Measurements from ENCODE around the gene EVI5.
"Not testable (repeated sequence)": the region's sequence is repeated elsewhere in the genome, so short reads cannot be mapped to it uniquely, and the experiment has no call there.

Gene EVI5

DNA sequence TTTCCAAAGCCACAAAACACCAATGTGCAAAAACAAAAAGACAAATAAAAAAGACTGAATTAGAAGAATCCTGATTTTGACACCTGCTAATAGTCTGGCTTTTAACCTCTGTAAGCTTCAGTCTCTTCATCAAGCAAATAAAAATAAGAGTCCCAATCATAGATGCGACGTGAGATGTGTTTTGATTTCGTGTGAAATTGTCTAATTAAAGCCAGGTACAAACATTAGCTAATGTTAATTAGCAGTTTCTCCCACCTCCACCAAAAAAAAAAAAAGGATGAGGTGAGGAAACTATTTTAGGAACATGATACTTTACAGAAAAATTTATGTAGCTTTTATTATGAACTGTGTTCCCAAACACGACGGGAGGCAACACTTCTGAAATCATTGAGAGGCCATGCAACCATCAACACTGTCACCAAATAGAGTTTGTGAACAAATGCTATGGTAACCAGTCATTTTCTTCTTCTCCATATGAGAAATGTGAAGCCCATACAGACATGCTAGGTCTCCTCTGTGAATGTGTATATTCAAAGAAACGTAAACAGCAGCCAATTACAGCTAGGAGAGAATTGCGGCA, 6.7 kb upstream of the EVI5 start:
- DNase-seq, result no peak

- no peak for DNase-seq
These were observed 6.0 kb upstream of the EVI5 start for GRCh38 chr1:92790867-92791266.

- no peak for DNase-seq
These were observed 5.2 kb upstream of the EVI5 start for GRCh38 chr1:92790081-92790480.

DNA sequence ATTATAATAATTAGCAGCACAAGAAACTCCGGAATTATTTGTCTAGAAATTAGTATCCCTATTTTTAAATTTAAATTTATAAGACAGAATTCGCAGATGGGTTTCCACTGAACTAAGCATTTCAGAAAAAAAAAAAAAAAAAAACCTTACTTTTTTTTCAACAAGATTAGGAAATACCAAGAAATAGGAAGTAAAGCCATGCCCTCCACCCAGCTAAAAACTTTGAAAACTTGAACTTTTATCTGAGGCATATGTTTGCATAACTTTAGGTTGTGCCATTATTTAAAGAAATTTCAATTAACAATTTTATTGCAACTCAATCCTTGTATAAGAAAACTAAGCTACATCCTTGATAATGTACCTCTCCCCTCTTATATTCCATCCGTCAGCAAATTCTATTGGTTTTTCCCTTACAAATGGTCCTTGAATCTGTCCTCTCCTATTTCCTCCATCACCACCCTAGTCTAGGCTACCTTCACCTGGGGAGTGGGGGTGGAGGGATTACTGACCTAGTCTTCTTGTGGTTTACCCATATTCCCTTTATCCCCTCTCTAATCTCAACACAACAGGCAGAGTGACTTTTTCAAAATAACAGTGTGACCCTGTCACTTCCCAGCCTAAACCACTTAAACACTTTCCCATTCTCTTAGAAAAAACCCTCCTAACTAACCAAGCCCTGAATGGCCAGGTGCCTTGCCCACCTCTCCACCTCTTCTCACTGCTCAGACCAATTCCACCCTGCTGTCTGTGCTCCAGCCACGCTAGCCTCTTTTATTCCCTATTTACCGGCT, 1.4 kb upstream of the EVI5 start:
- peak; percentile 59 for DNase-seq

- DNase-seq, result peak; percentile 42
These were observed 778 bp downstream of the EVI5 start for GRCh38 chr1:92784021-92784638.

- DNase-seq, result not testable (repeated sequence)
These were observed 1.4 kb downstream of the EVI5 start for GRCh38 chr1:92783550-92783949.

- no peak for DNase-seq
These were observed 6.5 kb downstream of the EVI5 start for GRCh38 chr1:92778376-92778775.

DNA sequence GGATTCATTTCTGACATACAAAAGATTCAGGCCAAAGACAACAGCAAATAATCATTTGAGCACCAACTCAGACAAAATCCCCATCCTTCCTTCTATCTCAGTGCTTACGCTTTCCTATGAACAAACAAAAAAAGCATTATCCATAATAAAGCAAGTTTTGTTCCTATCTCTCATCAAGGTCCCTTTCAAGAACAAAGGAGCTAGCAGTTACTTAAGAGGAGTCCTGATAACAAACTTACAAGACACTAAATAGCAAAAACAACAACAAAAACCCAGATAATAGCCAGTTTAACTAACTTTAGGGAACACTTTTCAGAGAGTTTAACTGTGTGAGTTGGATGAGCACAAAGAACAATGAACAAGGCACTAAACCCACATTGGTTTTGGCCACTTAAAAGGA, 10.5 kb downstream of the EVI5 start:
- DNase-seq, result no peak

- not testable (repeated sequence) for DNase-seq
These were observed 11.2 kb downstream of the EVI5 start for GRCh38 chr1:92773749-92774148.

DNA sequence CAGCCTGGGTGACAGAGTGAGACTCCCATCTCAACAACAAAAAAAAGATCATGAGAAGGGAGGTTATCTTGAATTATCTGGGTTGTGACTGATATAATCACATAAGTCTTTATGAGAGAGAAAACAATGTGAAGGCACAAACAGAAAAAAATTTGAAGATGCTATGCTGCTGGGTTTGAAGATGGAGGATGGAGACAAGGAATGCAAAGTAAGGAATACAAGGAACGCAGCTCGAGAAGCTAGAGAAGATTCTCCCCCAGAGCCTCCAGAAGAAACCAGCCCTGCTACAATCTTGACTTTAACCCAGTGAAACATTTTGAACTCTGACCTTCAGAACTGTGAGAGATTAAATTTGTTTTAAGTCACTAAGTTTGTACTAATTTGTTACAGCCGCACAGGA, 15.1 kb downstream of the EVI5 start:
- no peak for DNase-seq

- no peak for DNase-seq
These were observed 16.0 kb downstream of the EVI5 start for GRCh38 chr1:92768915-92769314.

DNA sequence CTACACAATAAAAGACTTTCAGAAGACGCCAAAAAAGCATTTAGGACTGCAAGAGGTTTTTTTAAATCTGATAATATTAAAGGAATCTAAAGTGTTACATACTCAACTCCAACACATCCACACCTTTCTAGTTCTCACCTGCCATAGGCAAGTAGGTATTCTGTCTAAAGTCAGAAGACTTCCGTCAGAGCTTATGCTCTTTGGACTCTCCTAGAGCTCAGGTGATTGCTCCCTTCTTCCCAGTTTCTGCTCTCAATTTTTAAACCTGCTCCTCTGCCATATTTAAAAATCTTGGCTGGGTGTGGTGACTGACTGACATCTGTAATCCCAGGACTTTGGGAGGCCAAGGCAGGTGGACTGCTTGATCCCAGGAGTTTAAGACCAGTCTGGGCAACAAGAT, 16.6 kb downstream of the EVI5 start:
- DNase-seq, result no peak

GRCh38 chr1:92764116-92764515, 20.8 kb downstream of the EVI5 start:
- no peak for DNase-seq

DNA sequence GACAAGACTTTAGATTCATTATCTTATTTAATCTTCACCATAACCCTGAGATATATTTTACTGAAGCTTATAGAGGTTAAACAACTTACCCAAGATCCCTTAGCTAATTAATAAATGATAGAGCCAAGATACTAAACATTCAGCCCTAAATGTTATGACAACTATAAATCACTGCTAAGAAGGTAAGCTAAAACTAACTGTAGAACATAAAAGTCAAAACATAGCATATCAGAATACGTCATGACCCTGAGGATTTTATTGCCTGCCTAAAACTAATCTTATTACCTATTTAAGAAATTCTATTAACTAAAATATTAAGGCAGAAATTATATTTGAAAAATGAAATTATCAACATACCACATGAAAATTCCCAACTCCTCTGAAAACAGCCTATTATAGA, 22.6 kb downstream of the EVI5 start:
- no peak for DNase-seq

- no peak for DNase-seq
These were observed 25.5 kb downstream of the EVI5 start for GRCh38 chr1:92759361-92759760.

DNA sequence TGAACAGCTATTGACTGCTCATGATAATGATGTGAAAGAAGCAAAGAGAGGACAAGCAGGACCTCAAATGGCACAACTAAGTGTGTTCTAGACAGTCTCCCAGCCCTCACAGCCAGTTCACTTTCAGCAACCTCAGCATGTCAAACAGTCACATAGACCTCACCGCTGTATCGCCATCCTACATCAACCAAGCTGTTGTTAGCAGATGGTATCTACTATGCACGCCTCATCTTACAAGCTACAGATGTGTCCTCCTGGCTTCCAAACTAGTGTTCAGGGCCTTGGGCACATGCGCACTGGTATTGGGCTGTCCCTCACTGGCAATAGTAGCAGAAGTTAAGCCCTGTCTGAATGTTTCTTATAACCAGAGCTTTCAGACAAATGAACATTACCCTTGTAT, 28.4 kb downstream of the EVI5 start:
- no peak for DNase-seq

- DNase-seq, result no peak
These were observed 29.1 kb downstream of the EVI5 start for GRCh38 chr1:92755541-92756461.

GRCh38 chr1:92754719-92755050, 30.2 kb downstream of the EVI5 start:
- peak; percentile 64 for DNase-seq

DNA sequence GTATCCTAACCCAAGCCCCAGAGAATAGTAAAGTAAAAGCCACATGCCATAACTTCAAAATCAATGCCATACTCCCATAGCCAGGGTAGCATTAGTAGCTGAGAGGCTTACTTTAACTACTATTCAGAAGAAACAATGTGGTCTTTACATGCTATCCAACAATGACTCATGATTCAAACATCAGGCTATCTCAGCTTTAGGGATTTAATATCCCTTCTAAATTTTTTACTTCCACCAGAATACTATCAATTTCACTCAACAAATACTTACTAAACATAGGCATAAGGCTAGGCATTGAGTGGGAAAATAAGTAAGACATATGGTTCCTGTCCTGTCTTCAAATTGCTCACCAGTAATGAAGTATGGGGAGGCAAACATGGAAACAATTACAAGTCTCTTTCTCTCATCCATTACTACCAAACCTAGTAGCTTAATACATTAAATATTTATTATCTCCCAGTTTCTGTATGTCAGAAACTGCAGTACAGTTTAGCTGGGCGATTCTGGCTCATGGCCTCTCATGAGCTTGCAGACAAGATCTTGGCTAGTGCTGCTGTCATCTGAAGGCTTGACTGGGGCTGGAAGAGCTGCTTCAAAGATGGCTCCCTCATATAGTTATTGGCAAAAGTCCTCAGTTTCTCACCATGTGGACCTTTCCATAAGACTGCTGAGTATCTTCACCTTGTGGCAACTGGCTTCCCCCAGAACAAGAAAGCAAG, 30.7 kb downstream of the EVI5 start:
- no peak for DNase-seq

GRCh38 chr1:92752719-92753118, 32.2 kb downstream of the EVI5 start:
- no peak for DNase-seq

DNA sequence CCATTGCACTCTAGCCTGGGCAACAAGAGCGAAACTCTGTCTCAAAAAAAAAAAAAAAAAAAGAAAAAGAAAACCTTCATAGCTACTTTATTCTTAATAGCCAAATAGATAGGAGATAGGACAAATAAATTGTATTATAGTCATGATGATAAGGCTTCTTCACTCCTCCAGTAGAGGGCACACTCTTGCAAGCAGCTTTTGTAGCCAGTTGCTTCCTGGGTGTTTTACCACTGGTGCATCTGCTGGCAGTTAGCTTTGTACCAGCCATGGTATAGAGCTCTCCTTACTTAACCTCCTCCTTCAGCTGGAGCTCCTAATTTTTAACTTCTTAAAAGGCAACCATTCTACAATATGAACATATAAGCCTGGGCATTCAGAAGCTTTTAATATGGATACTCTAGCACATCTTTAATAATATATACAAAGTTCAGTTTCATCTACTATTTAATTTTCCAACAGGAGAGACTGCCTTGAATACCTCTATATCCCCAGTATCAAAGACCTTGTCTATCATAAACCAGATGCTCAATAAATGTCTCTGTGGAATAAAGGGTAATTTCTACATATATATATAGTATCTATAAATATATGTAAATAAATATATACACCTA, 35.8 kb downstream of the EVI5 start:
- peak; percentile 71 for DNase-seq

- DNase-seq, result no peak
These were observed 36.8 kb downstream of the EVI5 start for GRCh38 chr1:92748138-92748537.

Data from MV-4-11 (cell line).